Ovary (tissue), 9 donors: ENCODE results near the gene BLOC1S5. TPM values are rescaled to one million over a fixed set of nuclear protein-coding genes. Genes with fewer than 3 reads are reported as not detected.
A peak's percentile ranks its signal among the peaks of the same experiment; 100 is the strongest.

Experiments used
- DNase-seq, 5 donors: peaks; one replicate each; pipeline ENCODE4 v3.0.0-alpha.2; 2019 to 2020
- H3K27ac ChIP-seq, 2 donors: fragments of 200-600 bp; one replicate each; pipeline versions ENCODE4 v1.5.1 to v1.8.0; 2019 to 2022
- H3K27me3 ChIP-seq: fragments of 200-600 bp; one replicate; pipeline ENCODE4 v1.8.0; 2022
- H3K36me3 ChIP-seq: fragments of 200-600 bp; sonication (generic); one replicate; pipeline ENCODE4 v1.5.1; 2019
- H3K4me1 ChIP-seq: one replicate; pipeline ENCODE4 v1.8.1; 2013; ENCODE audit warnings: mild to moderate bottlenecking, moderate library complexity; ENCODE audit not compliant: insufficient read depth
- H3K4me3 ChIP-seq: fragments of 200-600 bp; sonication (generic); one replicate; pipeline ENCODE4 v1.5.1; 2017
- H3K9me3 ChIP-seq, 2 donors: fragments of 200-600 bp in 1 of 2; sonication (generic) in 1 of 2; one replicate each; pipeline versions ENCODE4 v1.5.1 to v1.8.1; 2013 to 2019; ENCODE audit warnings: mild to moderate bottlenecking in 1 of 2, moderate library complexity in 1 of 2
- EP300 ChIP-seq: sonication (generic); formaldehyde crosslinking; IDR thresholded peaks from one replicate; pipeline ENCODE4 v1.6.1; 2017; ENCODE audit warnings: antibody characterized with exemption
- POLR2A ChIP-seq: fragments of 450-650 bp; IDR thresholded peaks from one replicate; pipeline ENCODE4 v1.6.1; 2017; ENCODE audit warnings: antibody characterized with exemption, mild to moderate bottlenecking, moderate library complexity
- WGBS, 3 donors: extraction: QIAGEN DNeasy Blood & Tissue Kit in 1 of 3; methylation state at CpG; one replicate each; pipeline versions ENCODE4 v1.1.5 to v1.1.7; 2013 to 2017; 5-methylcytosine and 5-hydroxymethylcytosine counted together
- intact Hi-C, 4 donors: fragments of 100-400 bp; cut with DNase I; formaldehyde crosslinking; loops; one replicate each; pipeline versions ENCODE4 v1.11.0 to v1.15.1; 2022 to 2023
- polyA plus RNA-seq, 2 donors: library from polyadenylated mRNA; stranded (reverse); fragments of 200-250 nt in 1 of 2; fragments of 350-450 nt in 1 of 2; fragmentation: Illumina TruSeq in 1 of 2; extraction: RNeasy Lipid Tissue Mini Kit (QIAGEN cat#74804) in 1 of 2; gene quantifications; one replicate each; pipeline ENCODE4 v1.2.3, GENCODE V29; 2013 to 2014
- total RNA-seq, 7 donors: library from RNA; depleted of rRNA in 2 of 7; stranded (reverse); fragments of >200 nt in 2 of 7; fragmentation: NEBNext Ultra II Directional in 3 of 7; extraction: Animal tissue kit (Norgen Biotek cat#: 25700) in 3 of 7; gene quantifications; one replicate each; pipeline versions ENCODE4 v1.1.0 to v1.2.4, GENCODE V29; 2016 to 2023
- TF ChIP-seq, protein P1 (sequence below), 3 donors: fragments of 450-650 bp in 2 of 3; fragments of 200-600 bp in 1 of 3; IDR thresholded peaks; one replicate each; pipeline versions ENCODE4 v1.5.1 to v1.8.0; 2016 to 2022; ENCODE audit warnings: antibody characterized with exemption in 3 of 3, mild to moderate bottlenecking in 1 of 3
- donor health status: DM: no; HTN: no; CAD: no; lungs with moderate emphysema.
- donor health status: DM: no; HTN: no; CAD: no.
- donor health status: Bipolar disorder and iron deficiency.
- donor health status: DM: yes; HTN: yes; CAD: no.
- donor health status: DM: no; HTN: no; CAD: no.
- donor health status: DM: yes; HTN: yes; CAD: no.

Gene BLOC1S5
- total and polyA plus RNA-seq, 9 donors = 8.8 to 21.5 (median 15.4) TPM

DNA sequence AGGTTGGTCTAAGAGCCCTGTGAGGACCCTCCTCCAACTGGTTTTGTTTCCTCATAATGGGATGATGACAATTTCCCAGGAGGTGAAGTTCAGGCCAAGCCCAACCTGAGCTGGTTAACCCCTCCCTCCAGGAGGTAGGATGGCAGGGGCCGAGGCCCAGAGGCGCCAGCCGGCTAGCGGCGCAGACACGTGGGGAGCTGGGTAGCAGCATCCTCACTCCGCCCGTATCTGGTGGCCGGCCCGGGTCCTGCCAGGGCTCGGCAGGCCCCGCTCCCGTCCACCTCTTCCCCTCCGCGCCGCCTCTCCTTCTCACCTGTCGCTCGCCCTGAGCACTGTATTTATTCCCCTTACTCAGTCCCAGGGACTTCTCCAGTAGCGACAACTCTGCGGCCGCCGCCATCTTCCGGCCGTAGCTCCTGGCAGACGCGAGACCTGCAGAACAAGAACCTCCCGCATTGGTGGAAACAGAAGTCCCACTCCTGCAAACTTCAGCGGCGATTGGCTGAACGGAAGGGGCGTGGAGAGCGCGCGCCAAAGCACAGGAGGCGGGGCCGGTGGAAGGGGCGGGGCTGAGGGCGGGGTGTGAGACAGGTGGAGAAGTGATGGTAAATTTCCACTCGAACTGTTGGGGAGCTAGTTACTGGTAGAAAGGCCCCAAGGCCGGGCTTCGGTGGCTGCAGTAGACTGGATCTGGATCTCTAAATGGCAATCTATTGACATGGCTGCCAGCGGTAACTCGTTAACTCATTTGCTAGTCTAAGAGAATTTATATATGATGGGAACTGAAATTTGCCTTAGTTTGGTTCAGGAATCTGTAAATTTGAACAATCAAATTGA lies 38.2 kb upstream of the BLOC1S5 start, which contains the start of gene EEF1E1:
TSS of gene EEF1E1 (minus strand) at position 427 of the 837 bp plus-strand sequence. CDS start at position 400, 27 bp downstream.
- peak; percentile 91 to 94 (median 94) for DNase-seq
- H3K36me3 ChIP-seq = no peaks in the 10 kb centered on the region
- peak within 1 kb of the TSS; percentile 98 for H3K4me3 ChIP-seq
- intact Hi-C loops = no loop called here
- peak; percentile 37 for TF ChIP-seq POLR2A
- TF ChIP-seq, protein P1, sequence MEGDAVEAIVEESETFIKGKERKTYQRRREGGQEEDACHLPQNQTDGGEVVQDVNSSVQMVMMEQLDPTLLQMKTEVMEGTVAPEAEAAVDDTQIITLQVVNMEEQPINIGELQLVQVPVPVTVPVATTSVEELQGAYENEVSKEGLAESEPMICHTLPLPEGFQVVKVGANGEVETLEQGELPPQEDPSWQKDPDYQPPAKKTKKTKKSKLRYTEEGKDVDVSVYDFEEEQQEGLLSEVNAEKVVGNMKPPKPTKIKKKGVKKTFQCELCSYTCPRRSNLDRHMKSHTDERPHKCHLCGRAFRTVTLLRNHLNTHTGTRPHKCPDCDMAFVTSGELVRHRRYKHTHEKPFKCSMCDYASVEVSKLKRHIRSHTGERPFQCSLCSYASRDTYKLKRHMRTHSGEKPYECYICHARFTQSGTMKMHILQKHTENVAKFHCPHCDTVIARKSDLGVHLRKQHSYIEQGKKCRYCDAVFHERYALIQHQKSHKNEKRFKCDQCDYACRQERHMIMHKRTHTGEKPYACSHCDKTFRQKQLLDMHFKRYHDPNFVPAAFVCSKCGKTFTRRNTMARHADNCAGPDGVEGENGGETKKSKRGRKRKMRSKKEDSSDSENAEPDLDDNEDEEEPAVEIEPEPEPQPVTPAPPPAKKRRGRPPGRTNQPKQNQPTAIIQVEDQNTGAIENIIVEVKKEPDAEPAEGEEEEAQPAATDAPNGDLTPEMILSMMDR (IDR thresholded peaks at IDR 0.05) = no peak
- H3K4me1 ChIP-seq = no peaks in the 10 kb centered on the region
- no peaks in the 10 kb centered on the region for H3K27me3 ChIP-seq
- 1% methylated on average over 43 of the region's 43 CpGs for WGBS, 3 donors
- peak within 1 kb of the TSS in 1 of 2 donors; percentile 28 for H3K27ac ChIP-seq
- no peaks in the 10 kb centered on the region for H3K9me3 ChIP-seq

DNA sequence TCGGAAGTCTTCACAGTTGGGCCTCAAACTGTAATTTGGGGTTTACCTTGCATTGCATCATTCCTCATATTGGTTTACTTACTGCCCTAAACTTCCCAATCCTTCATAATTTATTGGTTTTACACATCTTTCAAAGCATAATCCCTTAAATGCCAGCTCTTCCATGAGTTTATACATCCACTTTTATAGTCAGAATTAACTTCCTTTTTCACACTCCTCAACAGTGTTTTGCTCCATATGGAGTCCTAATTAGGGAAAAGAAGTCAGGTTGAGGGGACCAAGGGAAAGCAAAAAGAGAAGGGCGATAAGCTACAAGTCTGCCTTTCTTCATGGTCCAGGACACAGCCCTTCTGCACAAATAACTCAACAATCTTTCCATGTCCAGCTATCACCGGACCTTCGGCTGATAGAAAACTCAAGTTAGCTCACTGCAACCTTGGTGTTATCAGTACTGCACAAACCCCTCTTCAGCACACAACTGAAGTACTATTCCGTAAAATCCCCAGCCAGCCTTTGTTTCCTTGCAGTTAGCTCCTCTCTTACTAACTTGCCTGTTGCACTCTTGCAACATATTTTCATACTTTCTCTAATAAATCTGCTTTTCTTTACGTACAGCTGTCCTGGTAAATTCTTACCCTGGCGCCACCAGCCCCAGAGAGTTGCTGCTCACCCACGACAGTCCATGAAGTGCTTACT lies 36.1 kb upstream of the BLOC1S5 start:
- H3K9me3 ChIP-seq = no peaks in the 10 kb centered on the region
- no peak for DNase-seq
- H3K4me3 ChIP-seq = no peak overlapping the region
- H3K36me3 ChIP-seq = no peaks in the 10 kb centered on the region
- H3K4me1 ChIP-seq = no peaks in the 10 kb centered on the region
- 91 to 93% (median 91%) methylated on average over 8 of the region's 8 CpGs for WGBS, 3 donors
- H3K27me3 ChIP-seq = no peaks in the 10 kb centered on the region
- TF ChIP-seq POLR2A = no peak
- no peak for TF ChIP-seq EP300
- TF ChIP-seq, protein P1 (IDR thresholded peaks at IDR 0.05) = no peak
- intact Hi-C loops = no loop called here
- no peak overlapping the region for H3K27ac ChIP-seq

DNA sequence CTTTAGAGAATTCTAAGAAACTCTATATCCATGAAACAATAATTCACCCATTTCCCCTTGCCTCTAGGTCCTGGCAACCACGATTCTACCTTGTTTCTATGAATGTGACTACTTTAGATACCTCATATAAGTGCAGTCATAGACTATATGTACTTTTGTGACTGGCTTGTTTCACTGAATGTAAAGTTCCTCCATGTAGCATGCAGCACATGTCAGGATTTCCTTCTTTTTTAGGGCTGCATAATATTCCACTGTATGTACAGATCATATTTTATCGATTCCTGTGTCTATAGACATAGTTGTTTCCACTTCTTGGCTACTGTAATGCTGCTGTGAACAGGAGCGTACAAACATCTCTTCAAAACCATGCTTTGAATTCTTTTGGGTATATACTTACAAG lies 26.5 kb upstream of the BLOC1S5 start:
- no peak for DNase-seq
- Histone ChIP-seq H3K27ac (no peak overlapping the region), H3K9me3 (peaks cover 0 to 5% of the 10 kb centered on the region in 2 donors), H3K27me3 (no peaks in the 10 kb centered on the region), H3K4me3 (no peak overlapping the region), H3K36me3 (no peaks in the 10 kb centered on the region), H3K4me1 (no peaks in the 10 kb centered on the region)
- TF ChIP-seq EP300 (no peak), POLR2A (no peak)
- TF ChIP-seq, protein P1 (IDR thresholded peaks at IDR 0.05) = no peak
- intact Hi-C loops = no loop called here
- WGBS, 3 donors = 98% methylated on average over 3 of the region's 3 CpGs

DNA sequence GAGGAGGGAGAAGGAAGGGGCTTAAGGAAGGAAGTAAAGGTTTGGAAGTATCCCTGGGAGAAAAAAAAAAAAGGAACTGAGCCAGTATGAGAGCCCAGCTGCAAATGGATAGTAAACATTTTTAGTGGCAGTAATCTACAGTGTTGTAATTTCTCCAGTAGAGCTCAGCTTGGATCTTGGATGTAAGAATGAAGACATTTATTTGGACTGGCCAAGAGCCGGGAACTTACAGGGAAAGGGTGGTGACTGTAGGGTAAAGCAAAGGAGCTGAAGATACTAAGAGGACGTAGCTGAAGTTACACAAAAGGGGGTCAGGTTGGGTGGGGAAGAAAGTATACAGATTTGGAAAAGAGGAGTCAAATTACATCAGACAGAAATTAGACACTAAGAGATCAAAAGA lies 24.7 kb upstream of the BLOC1S5 start:
- intact Hi-C loops = no loop called here
- Histone ChIP-seq H3K27me3 (no peaks in the 10 kb centered on the region), H3K27ac (no peak overlapping the region), H3K4me1 (peaks cover 3% of the 10 kb centered on the region), H3K9me3 (peaks cover 0 to 5% of the 10 kb centered on the region in 2 donors), H3K36me3 (no peaks in the 10 kb centered on the region), H3K4me3 (no peak overlapping the region)
- TF ChIP-seq, protein P1 (IDR thresholded peaks at IDR 0.05) = no peak
- TF ChIP-seq EP300 (no peak), POLR2A (no peak)
- DNase-seq = no peak
- 94 to 98% (median 96%) methylated on average over 2 of the region's 2 CpGs for WGBS, 3 donors
